HG03571 (cell line): ENCODE results near the gene MAEA.

Source experiments
- ATAC-seq: cut with Tn5 transposase; IDR thresholded peaks from one replicate; pipeline ENCODE4 v1.9.1; 2021; ENCODE audit not compliant: unreplicated experiment

Gene MAEA

GRCh38 chr4:1298461-1298860 is 8.8 kb downstream of the MAEA start:
- ATAC-seq = no peak

DNA sequence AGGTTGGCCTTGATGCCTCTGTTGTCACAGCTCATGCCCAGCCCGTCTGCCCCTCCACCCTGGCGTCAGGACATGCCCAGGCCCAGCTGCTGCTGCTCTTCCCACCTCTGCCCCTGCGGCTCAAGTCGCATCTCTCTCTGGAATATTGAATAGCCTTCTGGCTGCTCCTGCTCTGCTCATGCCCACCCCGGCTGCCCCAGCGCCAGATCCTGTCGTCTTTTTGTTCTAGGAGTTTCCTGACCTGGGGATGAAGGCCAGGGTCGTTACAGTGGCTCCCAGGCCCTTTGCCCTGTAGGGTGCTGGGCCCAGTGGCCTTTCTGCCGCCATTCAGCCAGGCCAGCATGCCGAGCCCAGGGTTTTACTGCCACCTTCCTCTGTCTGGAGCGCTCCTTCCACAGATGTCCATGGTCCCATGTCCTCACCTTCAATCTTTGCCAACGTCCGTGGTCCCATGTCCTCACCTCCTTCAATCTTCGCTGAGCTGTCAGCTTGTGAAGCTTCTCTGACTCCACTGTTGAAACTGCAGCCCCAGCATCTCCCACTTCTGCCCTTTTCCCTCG is 9.7 kb downstream of the MAEA start:
- no peak for ATAC-seq

DNA sequence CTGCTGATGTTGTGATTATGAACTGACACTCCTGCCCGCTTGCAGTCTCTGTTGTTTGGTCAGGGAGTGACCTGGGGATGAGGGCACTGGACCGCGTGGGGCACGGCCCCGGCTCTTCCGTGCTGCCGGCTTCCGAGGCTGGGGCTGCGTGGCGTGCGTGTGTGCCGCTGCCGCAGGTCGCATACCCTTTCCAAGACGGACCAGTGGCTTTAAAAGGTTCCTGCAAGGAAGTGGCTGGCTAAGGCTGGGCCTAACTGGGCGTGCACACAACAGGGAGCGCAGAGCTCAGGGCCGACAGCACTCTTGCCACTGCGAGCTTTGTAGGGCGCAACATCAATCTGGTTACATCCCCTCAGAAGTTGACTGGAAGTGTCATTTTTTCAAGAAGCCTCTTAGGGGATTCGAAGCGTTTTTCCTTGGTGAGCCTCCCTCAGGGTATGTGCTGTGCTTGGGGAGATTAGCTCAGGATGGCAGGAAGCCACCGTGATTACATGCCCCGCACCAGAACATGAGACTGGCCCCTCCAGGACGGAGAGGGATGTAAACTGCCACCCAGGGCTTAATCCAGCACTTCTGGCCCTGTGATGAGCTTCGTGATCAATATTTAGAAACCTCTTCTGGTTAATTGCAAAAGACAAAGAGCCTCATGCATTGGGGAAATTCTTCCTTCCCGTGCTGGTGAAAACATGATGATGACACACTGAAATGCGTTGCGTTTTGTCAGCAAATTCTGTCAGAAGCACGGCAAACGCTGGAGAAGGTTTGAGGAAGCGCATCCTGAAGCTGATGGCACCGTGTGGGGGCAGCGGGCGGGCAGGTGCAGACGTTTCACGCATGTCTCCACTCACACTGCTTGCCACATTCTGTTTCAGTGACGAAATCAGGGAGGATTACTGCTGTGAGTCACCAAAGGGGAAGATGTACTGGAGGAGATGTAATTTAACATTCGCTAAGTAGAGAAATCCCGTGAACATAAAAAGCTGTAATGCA is 11.1 kb downstream of the MAEA start:
- ATAC-seq = no peak

DNA sequence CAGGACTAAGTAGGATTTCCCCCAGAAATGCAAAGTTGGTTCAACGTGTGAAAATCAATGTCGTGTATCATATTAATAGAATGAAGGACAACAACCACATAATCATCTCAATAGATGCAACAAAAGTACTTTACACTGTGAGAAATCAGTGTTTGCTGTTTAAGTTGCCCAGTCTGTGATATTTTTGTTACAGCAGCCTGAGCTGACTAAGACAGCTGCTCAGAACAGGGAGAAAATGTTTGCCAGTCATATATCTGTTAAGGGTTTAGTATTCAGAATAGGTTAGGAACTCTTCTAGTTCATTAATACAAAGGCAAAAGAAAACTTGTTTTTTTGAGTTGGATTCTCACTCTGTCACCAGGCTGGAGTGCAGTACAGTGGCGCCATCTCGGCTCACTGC is 12.5 kb downstream of the MAEA start:
- ATAC-seq = no peak

- ATAC-seq = no peak
Measured at GRCh38 chr4:1305261-1305711, 15.6 kb downstream of the MAEA start.

DNA sequence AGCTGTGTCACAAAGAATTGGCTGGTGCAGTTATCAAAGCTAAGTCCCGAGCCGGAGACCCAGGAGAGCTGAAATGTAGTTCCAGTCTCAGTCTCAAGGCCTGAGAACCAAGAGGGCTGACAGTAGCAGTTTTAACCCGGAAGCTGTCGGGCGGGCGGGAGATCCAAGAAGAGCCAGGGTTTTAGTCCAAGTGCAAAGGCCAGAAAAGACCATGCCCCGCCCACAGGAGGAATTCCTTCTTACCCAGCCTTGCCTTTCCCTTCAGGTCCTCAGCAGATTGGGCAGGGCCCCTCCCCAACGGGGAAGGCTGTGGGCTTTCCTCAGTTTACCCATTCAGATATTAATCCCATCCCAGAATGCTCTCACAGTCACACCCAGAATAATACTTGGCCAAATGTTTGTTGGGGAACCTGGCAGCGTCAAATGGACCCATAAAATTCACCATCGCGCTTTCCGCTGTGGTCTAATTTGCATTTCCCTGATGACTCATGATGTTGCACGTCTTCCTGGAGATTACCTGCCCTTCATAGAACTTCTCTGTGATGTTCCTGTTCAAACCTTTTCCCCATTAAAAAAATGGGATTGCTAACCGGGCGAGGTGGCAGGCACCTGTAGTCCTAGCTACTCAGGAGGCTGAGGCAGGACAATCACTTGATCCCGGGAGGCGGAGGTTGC is 16.2 kb downstream of the MAEA start:
- ATAC-seq = no peak

GRCh38 chr4:1307951-1308735 is 18.5 kb downstream of the MAEA start:
- ATAC-seq = no peak

GRCh38 chr4:1309261-1310010 is 19.7 kb downstream of the MAEA start:
- ATAC-seq = peak; percentile 83

DNA sequence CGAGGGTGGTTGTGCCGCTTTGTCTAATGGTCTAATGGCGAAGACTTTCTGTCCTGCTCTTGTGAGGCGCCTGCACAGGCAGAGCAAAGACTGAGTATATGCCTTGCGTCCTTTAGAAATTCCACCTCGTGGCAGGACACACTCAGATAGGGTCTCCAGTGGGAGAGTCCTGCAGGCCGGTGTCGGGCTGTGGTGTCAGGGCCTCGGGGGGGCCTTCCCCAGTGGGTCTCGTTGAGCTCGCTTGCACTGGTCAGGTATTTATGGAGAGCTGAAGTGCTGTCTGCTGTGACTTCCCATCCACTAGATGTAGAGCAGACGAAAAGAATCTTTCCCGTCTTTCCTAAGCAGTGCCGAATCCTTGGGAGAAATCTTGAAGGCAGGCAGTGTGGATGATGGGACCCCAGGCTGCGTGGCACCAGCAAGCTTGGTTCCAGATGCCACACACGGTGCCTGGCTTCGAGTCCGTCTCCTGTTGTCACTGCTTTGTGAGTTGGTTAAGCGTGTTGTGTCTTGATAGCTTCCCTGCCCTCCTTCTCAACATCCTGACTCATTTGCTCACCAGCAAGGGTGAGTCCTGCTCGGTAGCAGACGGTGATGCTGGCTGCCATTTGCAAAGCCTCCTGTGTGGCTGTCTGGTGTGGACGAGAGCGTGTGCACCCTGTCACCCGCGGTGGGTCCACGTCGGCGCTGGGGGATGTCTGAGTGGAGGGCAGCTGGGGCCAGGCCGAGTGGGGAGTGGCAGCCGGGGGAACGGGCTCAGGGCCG is 20.5 kb downstream of the MAEA start:
- ATAC-seq = no peak

DNA sequence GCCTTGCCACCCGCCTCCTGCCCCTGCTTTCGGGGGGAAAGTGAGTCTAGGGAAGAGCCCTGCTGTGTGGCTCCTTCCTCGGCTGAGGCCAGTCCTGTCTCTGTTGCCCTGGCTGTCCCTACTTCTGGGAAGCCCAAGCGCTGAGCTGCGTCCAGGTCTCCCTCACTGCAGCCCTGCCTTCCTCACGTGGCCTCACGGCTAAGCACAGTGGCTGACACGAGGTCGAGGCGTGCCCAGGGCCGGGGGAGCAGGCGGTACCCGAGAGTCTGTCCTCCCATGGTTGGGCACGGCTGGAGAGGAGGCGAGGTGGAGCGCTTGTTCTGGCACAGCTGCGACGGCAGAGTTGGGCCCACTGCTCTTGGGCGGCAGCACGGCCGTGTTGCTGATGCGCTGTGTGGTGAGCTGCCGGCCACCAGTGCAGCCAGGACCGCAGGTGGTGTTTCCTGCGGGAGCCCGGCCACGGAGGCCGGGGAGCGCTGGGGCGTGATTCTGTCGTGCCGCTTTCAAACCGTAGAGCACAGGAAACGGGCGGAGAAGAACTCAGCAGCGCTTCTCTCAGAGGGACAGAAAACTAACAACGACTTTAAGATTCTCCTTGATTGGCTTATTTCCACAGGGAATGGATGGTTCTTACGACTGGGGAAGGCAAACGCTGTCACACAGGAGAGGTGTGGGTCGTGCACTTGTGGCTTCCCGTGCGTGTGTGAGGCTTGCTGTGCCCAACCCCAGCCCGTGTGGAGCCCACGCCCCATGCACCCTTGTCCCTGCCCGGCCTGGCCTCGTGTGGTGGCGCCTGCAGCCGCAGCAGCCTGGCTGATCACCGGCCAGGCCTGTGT is 21.3 kb downstream of the MAEA start:
- no peak for ATAC-seq

GRCh38 chr4:1312821-1313640 is 23.3 kb downstream of the MAEA start:
- ATAC-seq = no peak

DNA sequence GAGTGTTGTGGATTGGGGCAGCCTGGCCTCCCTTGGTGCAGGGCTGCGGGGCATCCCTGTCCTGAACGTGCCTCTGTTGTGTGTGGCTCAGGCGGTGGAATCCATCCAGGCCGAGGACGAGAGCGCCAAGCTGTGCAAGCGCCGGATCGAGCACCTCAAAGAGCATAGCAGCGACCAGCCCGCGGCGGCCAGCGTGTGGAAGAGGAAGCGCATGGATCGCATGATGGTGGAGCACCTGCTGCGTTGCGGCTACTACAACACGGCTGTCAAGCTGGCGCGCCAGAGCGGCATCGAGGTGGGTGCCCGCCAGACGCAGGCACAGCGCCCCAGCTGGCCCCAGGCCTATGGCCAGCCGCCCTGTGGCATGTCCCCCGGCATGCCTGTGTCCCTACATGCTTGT is 25.6 kb downstream of the MAEA start:
- no peak for ATAC-seq

GRCh38 chr4:1315836-1316536 is 26.3 kb downstream of the MAEA start:
- no peak for ATAC-seq

DNA sequence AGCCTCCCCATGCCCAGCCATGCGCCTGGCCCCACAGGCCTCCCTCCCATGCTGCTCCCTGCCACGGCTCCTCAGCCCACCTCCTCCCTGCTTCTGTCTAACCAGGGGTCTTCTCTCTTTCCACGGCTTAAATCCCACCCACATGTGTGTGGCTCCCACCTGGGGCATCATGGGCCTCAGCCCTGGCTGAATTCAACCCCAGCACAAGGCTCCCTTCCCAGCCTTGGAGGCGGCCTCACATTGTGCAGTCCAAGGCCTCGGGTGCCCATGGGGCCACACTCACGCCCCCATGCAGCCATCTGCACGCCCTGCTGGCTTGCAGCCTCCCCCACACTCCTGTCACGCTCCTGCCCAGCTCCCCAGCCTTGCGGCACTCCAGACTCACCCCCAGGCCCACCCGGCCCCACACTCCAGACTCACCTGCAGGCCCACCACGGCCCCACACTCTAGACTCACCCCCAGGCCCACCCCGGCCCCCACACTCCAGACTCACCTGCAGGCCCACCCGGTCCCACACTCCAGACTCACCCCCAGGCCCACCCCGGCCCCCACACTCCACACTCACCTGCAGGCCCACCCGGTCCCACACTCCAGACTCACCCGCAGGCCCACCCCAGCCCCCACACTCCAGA is 27.0 kb downstream of the MAEA start:
- no peak for ATAC-seq

DNA sequence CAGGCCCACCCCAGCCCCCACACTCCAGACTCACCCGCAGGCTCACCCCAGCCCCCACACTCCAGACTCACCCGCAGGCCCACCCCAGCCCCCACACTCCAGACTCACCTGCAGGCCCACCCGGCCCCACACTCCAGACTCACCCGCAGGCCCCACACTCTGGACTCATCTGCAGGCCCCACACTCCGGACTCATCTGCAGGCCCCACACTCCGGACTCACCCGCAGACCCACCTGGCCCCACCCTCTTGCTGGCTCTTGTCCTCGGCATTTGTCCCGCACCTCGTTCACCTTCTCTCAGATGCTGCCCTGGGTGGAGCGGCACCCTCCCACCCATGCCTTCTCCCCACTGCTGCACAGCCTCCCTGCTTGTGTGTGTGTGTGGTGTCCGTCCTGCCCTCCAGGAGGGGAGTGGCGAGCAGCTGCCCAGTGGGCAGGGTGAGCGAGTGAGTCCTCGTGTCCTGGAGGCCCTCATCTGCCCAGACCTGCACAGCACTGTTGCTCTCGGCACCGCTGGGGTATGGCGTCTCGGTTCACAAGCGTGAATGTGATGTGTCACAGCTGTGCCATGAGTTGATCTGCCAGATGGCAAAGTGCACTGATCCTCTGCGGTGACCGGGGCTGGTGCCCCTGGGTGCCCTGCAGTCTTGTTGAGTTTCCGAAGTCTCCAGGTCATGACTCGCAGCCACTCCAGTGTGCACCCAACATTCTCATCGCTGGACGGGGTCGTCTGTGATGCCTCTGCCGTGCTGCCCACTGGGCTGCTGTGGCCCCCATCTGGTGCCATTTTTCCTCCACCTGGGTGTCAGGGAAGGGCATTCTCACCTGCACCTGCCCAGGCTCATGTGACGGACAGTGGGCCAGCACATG is 27.7 kb downstream of the MAEA start:
- no peak for ATAC-seq

DNA sequence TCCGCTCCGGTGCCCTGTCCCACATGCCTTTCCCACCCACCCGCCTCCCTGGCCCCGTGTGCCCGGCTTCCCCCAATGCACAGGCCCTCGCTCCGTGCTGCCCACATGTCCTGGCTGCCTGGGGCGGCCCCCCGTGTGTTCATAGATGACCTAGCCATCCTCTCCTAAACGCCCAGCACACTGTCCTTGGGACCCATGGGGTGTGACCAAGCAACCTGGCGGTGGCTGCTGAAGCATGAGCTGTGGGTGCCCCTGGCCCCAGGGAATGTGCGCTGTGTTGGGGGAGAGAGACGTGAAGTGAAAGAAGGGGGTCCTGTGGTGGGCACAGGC is 28.3 kb downstream of the MAEA start:
- no peak for ATAC-seq
